Measurements from ENCODE around the gene SLIT3. TPM values are rescaled to one million over a fixed set of nuclear protein-coding genes. Genes with fewer than 3 reads are reported as not detected.

The SLIT3 gene
- total RNA-seq, 1 donor from 2014 or later: 7.4 TPM

DNA sequence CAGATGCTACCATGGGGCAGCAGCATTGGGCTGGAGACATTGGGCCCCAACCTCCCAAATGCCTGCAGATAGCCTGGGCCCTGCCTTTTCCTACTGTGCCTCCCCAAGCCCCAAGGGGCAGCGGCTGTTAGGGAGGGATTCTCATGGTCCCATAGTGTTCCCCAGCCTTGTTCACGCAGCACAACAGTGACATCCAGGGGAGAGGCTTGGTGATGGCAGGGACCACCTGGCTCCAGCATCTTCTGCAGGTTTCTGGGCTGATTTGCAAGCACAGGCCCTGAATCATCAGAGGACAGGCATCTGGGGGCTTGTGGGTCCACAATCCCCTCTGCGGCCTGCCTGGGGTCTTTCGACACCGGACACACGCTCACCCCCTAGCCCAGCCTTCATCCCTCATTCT, 354.6 kb downstream of the SLIT3 start:
- DNase-seq (ENCODE audit: extremely low read depth, low read depth, low spot score): no peak

- DNase-seq (ENCODE audit: extremely low read depth, low read depth, low spot score): no peak
These were observed 356.9 kb downstream of the SLIT3 start for GRCh38 chr5:168944004-168944403.

- no peak for DNase-seq (ENCODE audit: extremely low read depth, low read depth, low spot score)
These were observed 357.7 kb downstream of the SLIT3 start for GRCh38 chr5:168943091-168943884.

DNA sequence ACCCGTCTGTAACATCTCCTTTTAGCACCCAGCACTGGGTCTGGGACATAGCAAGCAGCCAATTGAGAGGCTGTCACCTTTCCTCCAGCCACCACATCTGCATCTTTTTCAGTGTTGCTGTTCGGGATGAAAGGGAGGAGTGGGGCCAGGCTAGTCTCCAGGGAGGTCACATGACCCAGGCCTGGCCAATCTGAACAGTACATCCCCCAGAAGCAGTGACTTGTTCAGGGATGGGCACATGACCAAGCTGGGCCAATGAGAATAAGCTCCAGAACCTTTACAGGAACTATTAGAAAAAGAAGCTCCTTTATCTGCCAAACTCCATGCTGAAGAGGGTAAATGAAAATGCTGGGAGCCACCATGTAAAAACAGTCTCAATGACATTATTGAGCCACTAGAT, 359.0 kb downstream of the SLIT3 start:
- DNase-seq (ENCODE audit: extremely low read depth, low read depth, low spot score): no peak

GRCh38 chr5:168940712-168941111, 360.2 kb downstream of the SLIT3 start:
- no peak for DNase-seq (ENCODE audit: extremely low read depth, low read depth, low spot score)

GRCh38 chr5:168939887-168940544, 360.9 kb downstream of the SLIT3 start:
- DNase-seq (ENCODE audit: extremely low read depth, low read depth, low spot score): no peak

GRCh38 chr5:168939156-168939800, 361.7 kb downstream of the SLIT3 start:
- DNase-seq (ENCODE audit: extremely low read depth, low read depth, low spot score): no peak

GRCh38 chr5:168936511-168936910, 364.4 kb downstream of the SLIT3 start:
- no peak for DNase-seq (ENCODE audit: extremely low read depth, low read depth, low spot score)

DNA sequence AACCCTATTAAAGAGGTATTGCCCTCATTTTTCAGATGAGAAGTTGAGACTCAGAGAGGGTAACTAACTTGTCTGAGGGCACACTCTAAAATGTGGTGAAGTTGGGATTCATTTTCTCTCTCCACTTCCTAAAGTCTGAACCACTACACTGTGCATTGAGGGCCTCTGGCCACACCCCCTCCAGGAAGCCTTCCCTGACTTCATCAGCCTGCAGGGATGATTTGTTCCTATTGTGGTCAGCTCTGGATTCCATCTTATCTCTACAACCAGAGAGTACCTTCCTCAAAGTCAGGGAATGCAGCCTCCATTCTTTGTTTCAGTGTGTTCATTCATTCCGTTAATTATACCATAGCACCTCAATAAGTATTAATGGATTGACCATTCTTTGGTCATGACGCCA, 365.8 kb downstream of the SLIT3 start:
- no peak for DNase-seq (ENCODE audit: extremely low read depth, low read depth, low spot score)

GRCh38 chr5:168934169-168934568, 366.8 kb downstream of the SLIT3 start:
- DNase-seq (ENCODE audit: extremely low read depth, low read depth, low spot score): no peak

GRCh38 chr5:168932400-168933189, 368.3 kb downstream of the SLIT3 start:
- no peak for DNase-seq (ENCODE audit: extremely low read depth, low read depth, low spot score)

DNA sequence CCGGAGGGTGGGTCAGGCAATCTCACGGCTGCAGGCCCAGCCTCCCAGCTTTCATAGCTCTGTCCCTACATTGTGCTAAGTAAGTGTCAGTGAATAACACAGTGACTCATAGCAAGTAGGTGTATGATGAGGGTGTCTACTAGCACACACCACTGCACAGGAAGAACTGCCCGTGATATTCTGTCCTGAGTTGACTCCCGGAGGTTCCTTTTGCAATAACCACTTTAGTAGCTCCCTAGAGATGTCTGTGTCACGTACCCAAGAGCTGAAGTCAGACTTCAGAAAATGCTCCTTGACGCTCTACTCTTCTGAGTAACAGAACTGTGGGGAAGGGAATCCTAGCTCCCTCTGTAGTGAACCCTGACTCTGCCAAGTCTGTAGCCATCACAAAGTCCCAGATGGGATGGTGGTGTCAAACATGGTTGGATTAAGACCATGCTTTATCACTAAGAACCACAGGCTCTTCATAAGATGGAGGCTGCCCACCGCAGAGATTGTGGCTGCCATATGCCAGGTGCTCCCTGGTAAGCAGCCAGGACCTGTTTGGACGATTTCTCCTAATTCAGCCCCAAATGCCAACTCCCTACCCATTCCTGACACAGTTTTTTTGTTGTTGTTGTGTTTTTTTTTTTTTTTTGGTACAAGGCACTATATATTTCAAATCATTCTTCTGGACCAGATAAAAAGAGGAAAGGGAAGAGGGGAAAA, 369.1 kb downstream of the SLIT3 start:
- no peak for DNase-seq (ENCODE audit: extremely low read depth, low read depth, low spot score)

GRCh38 chr5:168929656-168930055, 371.3 kb downstream of the SLIT3 start:
- no peak for DNase-seq (ENCODE audit: extremely low read depth, low read depth, low spot score)

- no peak for DNase-seq (ENCODE audit: extremely low read depth, low read depth, low spot score)
These were observed 375.8 kb downstream of the SLIT3 start for GRCh38 chr5:168925160-168925559.

GRCh38 chr5:168921147-168921866, 379.6 kb downstream of the SLIT3 start:
- no peak for DNase-seq (ENCODE audit: extremely low read depth, low read depth, low spot score)

- no peak for DNase-seq (ENCODE audit: extremely low read depth, low read depth, low spot score)
These were observed 380.7 kb downstream of the SLIT3 start for GRCh38 chr5:168920019-168920810.

- no peak for DNase-seq (ENCODE audit: extremely low read depth, low read depth, low spot score)
These were observed 382.9 kb downstream of the SLIT3 start for GRCh38 chr5:168917947-168918600.

- DNase-seq (ENCODE audit: extremely low read depth, low read depth, low spot score): no peak
These were observed 384.1 kb downstream of the SLIT3 start for GRCh38 chr5:168916852-168917251.

Measured in glomerular endothelial cell (primary cell).